Activated naive CD8-positive, alpha-beta T cell treated with anti-CD3 and anti-CD28 coated beads, Interleukin-2, amount 50 U/mL, for 24 hours (primary cell): ENCODE data around the gene PRR13.
A peak's percentile ranks its signal among the peaks of the same experiment; 100 is the strongest.
"Not testable (repeated sequence)": the region's sequence is repeated elsewhere in the genome, so short reads cannot be mapped to it uniquely, and the experiment has no call there.

ENCODE experiments used
- ATAC-seq: fragments of 150-1000 bp; cut with Tn5 transposase; one replicate; pipeline ENCODE4 v1.10.0; 2021
- DNase-seq: peaks from one replicate; pipeline ENCODE4 v3.0.0; 2021
- H3K27ac Mint-ChIP-seq: one replicate; pipeline ENCODE4 v1.8.0; 2021; ENCODE audit warnings: mild to moderate bottlenecking, mixed read lengths
- H3K27me3 Mint-ChIP-seq: one replicate; pipeline ENCODE4 v1.8.0; 2021; ENCODE audit warnings: mixed read lengths
- H3K36me3 Mint-ChIP-seq: one replicate; pipeline ENCODE4 v1.8.0; 2021; ENCODE audit warnings: low read depth, mixed read lengths
- H3K4me1 Mint-ChIP-seq: one replicate; pipeline ENCODE4 v1.8.0; 2021; ENCODE audit warnings: mixed read lengths
- H3K4me3 Mint-ChIP-seq: one replicate; pipeline ENCODE4 v1.8.0; 2021; ENCODE audit warnings: mild to moderate bottlenecking, moderate library complexity, mixed read lengths
- H3K9me3 Mint-ChIP-seq: one replicate; pipeline ENCODE4 v1.8.0; 2021; ENCODE audit warnings: mixed read lengths

Gene PRR13

GRCh38 chr12:53424626-53425514 lies 16.7 kb upstream of the PRR13 start:
- DNase-seq (no peak), ATAC-seq (no peak)
- Mint-ChIP-seq H3K36me3 (no peaks in the 10 kb centered on the region), H3K4me3 (no peak overlapping the region), H3K27me3 (no peaks in the 10 kb centered on the region), H3K9me3 (no peaks in the 10 kb centered on the region), H3K4me1 (peaks cover 24% of the 10 kb centered on the region), H3K27ac (no peak overlapping the region)

- no peak for ATAC-seq
- Mint-ChIP-seq H3K27ac (no peak overlapping the region), H3K4me1 (peaks cover 23% of the 10 kb centered on the region), H3K27me3 (no peaks in the 10 kb centered on the region), H3K36me3 (no peaks in the 10 kb centered on the region), H3K9me3 (no peaks in the 10 kb centered on the region), H3K4me3 (no peak overlapping the region)
- DNase-seq = no peak
Observed at GRCh38 chr12:53425515-53426150, 15.9 kb upstream of the PRR13 start.

- H3K27ac Mint-ChIP-seq = peak overlapping the region; percentile 12
- H3K27me3 Mint-ChIP-seq = no peaks in the 10 kb centered on the region
- H3K9me3 Mint-ChIP-seq = no peaks in the 10 kb centered on the region
- H3K4me3 Mint-ChIP-seq = no peak overlapping the region
- no peaks in the 10 kb centered on the region for H3K36me3 Mint-ChIP-seq
- H3K4me1 Mint-ChIP-seq = peaks cover 14% of the 10 kb centered on the region
- ATAC-seq = peak; percentile 100
- DNase-seq = peak; percentile 36
Observed at GRCh38 chr12:53427905-53428594, 13.5 kb upstream of the PRR13 start.

GRCh38 chr12:53428741-53429140 lies 12.8 kb upstream of the PRR13 start:
- Mint-ChIP-seq H3K9me3 (no peaks in the 10 kb centered on the region), H3K27ac (peak overlapping the region; percentile 12), H3K4me1 (peaks cover 14% of the 10 kb centered on the region), H3K36me3 (no peaks in the 10 kb centered on the region), H3K4me3 (no peak overlapping the region), H3K27me3 (no peaks in the 10 kb centered on the region)
- ATAC-seq (no peak), DNase-seq (no peak)

- Mint-ChIP-seq H3K9me3 (no peaks in the 10 kb centered on the region), H3K4me1 (peaks cover 14% of the 10 kb centered on the region), H3K27ac (no peak overlapping the region), H3K36me3 (no peaks in the 10 kb centered on the region), H3K4me3 (no peak overlapping the region), H3K27me3 (no peaks in the 10 kb centered on the region)
- ATAC-seq (no peak), DNase-seq (no peak)
Observed at GRCh38 chr12:53430116-53430515, 11.4 kb upstream of the PRR13 start.

GRCh38 chr12:53431187-53431586 lies 10.3 kb upstream of the PRR13 start:
- H3K27me3 Mint-ChIP-seq = no peaks in the 10 kb centered on the region
- H3K9me3 Mint-ChIP-seq = no peaks in the 10 kb centered on the region
- no peaks in the 10 kb centered on the region for H3K36me3 Mint-ChIP-seq

GRCh38 chr12:53435326-53435725 lies 6.2 kb upstream of the PRR13 start:
- H3K9me3 Mint-ChIP-seq, H3K36me3 Mint-ChIP-seq, ATAC-seq, H3K27ac Mint-ChIP-seq, DNase-seq, H3K4me1 Mint-ChIP-seq, H3K27me3 Mint-ChIP-seq, H3K4me3 Mint-ChIP-seq: not testable (repeated sequence)

More at GRCh38 chr12:53431187-53431586, 10.3 kb upstream of the PRR13 start:
- no peak for ATAC-seq
- no peak overlapping the region for H3K4me3 Mint-ChIP-seq
- peaks cover 14% of the 10 kb centered on the region for H3K4me1 Mint-ChIP-seq
- DNase-seq = no peak
- H3K27ac Mint-ChIP-seq = no peak overlapping the region

GRCh38 chr12:53439582-53439981 lies 2.0 kb upstream of the PRR13 start:
- H3K4me3 Mint-ChIP-seq = peak overlapping the region; percentile 7
- H3K9me3 Mint-ChIP-seq = not testable (repeated sequence)

GRCh38 chr12:53443955-53444354 lies 2.4 kb downstream of the PRR13 start:
- H3K4me1 Mint-ChIP-seq = peaks cover 39% of the 10 kb centered on the region
- H3K36me3 Mint-ChIP-seq = peaks cover 41% of the 10 kb centered on the region
- H3K4me3 Mint-ChIP-seq = peak overlapping the region; percentile 65
- no peak overlapping the region for H3K27ac Mint-ChIP-seq
- no peak for ATAC-seq
- DNase-seq = no peak
- H3K9me3 Mint-ChIP-seq = no peaks in the 10 kb centered on the region
- no peaks in the 10 kb centered on the region for H3K27me3 Mint-ChIP-seq

More at GRCh38 chr12:53439582-53439981, 2.0 kb upstream of the PRR13 start:
- not testable (repeated sequence) for ATAC-seq, DNase-seq, H3K27me3 Mint-ChIP-seq
- Mint-ChIP-seq H3K27ac (peak overlapping the region; percentile 11), H3K4me1 (peaks cover 23% of the 10 kb centered on the region), H3K36me3 (peaks cover 13% of the 10 kb centered on the region)

- not testable (repeated sequence) for ATAC-seq, H3K9me3 Mint-ChIP-seq, DNase-seq, H3K27me3 Mint-ChIP-seq
- H3K4me3 Mint-ChIP-seq = peak overlapping the region; percentile 24
- H3K36me3 Mint-ChIP-seq = peaks cover 41% of the 10 kb centered on the region
- H3K27ac Mint-ChIP-seq = peak overlapping the region; percentile 62
- peaks cover 38% of the 10 kb centered on the region for H3K4me1 Mint-ChIP-seq
Observed at GRCh38 chr12:53444593-53445325, 3.2 kb downstream of the PRR13 start.

- Mint-ChIP-seq H3K9me3 (no peaks in the 10 kb centered on the region), H3K4me3 (peak overlapping the region; percentile 17), H3K36me3 (peaks cover 53% of the 10 kb centered on the region), H3K27me3 (no peaks in the 10 kb centered on the region), H3K27ac (no peak overlapping the region), H3K4me1 (peaks cover 44% of the 10 kb centered on the region)
- ATAC-seq = no peak
- no peak for DNase-seq
Observed at GRCh38 chr12:53450936-53451335, 9.4 kb downstream of the PRR13 start.

- DNase-seq (peak; percentile 97), ATAC-seq (peak; percentile 97)
- no peaks in the 10 kb centered on the region for H3K27me3 Mint-ChIP-seq
- no peaks in the 10 kb centered on the region for H3K9me3 Mint-ChIP-seq
- H3K4me1 Mint-ChIP-seq = peaks cover 43% of the 10 kb centered on the region
- H3K36me3 Mint-ChIP-seq = peaks cover 54% of the 10 kb centered on the region
- H3K4me3 Mint-ChIP-seq = peak within 1 kb of the TSS; percentile 97
- H3K27ac Mint-ChIP-seq = peak within 1 kb of the TSS; percentile 99
Observed at GRCh38 chr12:53451661-53452158, 10.2 kb downstream of the PRR13 start, which contains the start of gene PCBP2. TSS of gene PCBP2 (plus strand) at chr12:53452102. CDS start at chr12:53454801, 2,699 bp downstream.

- no peaks in the 10 kb centered on the region for H3K9me3 Mint-ChIP-seq
- peak overlapping the region; percentile 97 for H3K4me3 Mint-ChIP-seq
- peaks cover 57% of the 10 kb centered on the region for H3K36me3 Mint-ChIP-seq
- H3K27ac Mint-ChIP-seq = peak overlapping the region; percentile 99
- ATAC-seq (peak; percentile 35), DNase-seq (peak; percentile 73)
- no peaks in the 10 kb centered on the region for H3K27me3 Mint-ChIP-seq
- H3K4me1 Mint-ChIP-seq = peaks cover 43% of the 10 kb centered on the region
Observed at GRCh38 chr12:53452159-53453077, 10.9 kb downstream of the PRR13 start.
